ENCODE data around the gene DCAF12L1.

Gene DCAF12L1

DNA sequence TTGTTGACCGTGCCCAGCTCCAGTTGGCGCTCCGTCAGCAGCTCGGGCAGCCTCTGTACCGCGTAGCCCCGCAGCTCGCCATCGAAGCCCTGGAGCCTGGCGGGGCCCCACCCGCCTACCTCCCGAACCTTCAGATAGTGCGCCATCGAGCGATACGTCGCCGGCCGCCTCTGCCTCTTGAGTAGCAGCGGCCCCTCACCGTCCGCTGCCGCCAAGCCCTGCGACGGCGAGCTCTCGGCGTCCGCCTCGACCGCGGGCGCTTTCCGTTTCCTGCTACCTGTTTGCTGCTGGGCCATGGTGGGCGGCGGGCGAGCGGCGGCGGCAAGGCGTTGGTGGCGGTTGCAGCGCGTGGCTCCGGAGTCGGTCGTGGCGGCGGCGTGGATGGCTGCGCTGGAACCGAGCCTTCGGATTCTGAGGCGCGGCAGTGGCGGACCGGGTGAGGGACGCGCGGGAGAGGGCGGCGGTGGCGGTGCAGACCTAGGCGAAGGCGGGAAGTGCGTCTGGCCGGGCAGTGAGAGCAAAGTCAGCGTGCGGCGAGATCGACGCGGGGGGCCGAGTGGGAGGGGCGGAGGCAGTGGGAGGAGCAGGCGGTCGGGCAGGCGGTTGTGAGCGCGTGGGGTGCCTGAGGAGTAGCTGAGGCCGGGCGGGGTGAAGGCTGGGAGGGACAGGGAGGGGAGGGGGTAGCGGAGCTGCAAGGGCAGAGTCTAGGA, at the start of gene DCAF12L1:
Gene DCAF12L1 (minus strand): TSS at position 502 of the 710 bp plus-strand sequence. CDS start 206 bp downstream, at position 296.
- DNase-seq (ENCODE audit: low spot score) = no peak
- TF ChIP-seq, protein P1, sequence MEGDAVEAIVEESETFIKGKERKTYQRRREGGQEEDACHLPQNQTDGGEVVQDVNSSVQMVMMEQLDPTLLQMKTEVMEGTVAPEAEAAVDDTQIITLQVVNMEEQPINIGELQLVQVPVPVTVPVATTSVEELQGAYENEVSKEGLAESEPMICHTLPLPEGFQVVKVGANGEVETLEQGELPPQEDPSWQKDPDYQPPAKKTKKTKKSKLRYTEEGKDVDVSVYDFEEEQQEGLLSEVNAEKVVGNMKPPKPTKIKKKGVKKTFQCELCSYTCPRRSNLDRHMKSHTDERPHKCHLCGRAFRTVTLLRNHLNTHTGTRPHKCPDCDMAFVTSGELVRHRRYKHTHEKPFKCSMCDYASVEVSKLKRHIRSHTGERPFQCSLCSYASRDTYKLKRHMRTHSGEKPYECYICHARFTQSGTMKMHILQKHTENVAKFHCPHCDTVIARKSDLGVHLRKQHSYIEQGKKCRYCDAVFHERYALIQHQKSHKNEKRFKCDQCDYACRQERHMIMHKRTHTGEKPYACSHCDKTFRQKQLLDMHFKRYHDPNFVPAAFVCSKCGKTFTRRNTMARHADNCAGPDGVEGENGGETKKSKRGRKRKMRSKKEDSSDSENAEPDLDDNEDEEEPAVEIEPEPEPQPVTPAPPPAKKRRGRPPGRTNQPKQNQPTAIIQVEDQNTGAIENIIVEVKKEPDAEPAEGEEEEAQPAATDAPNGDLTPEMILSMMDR (IDR thresholded peaks at IDR 0.05; ENCODE audit: extremely low read depth, missing control alignments) = no peak

GRCh38 chrX:126580877-126581276, 28.3 kb upstream of the DCAF12L1 start:
- TF ChIP-seq, protein P1 (IDR thresholded peaks at IDR 0.05; ENCODE audit: extremely low read depth, missing control alignments) = no peak
- no peak for DNase-seq (ENCODE audit: low spot score)

DNA sequence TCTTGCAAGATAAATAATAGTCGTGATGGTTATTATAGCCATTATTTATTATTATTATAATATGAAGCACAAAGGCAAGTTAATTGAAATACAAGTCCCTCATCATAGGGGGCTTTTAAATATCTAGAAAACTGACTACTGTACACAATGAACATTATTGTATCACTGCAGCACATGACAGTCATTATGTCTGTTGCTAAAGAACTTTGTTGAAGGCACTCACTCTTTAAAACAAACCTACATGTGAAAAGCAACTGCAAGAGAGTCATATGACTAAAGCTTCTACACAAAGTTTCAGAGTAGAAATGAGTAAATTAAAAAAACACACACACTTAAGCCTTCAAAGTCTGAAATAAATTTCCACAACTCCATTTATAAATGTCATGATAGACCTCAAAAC, 23.3 kb upstream of the DCAF12L1 start:
- TF ChIP-seq, protein P1 (IDR thresholded peaks at IDR 0.05; ENCODE audit: extremely low read depth, missing control alignments) = no peak
- DNase-seq (ENCODE audit: low spot score) = no peak

DNA sequence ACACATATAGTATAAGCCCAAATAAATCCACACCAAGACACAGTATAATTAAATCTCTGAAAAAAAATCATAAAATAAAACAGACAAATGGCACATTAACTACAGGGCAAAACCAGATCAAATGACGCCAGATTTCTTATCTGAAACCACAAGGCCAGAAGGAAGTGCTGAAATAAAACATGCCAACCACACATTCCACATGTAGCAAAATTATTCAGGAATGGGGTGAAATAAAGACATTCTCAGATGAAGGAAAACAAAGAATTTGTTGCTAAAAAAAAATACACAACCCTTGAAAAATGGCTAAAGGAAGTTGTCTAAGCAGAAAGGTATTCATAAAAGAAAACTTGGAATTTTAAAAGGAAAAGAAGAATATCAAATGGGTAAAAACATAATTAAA, 4.5 kb upstream of the DCAF12L1 start:
- TF ChIP-seq, protein P1 (IDR thresholded peaks at IDR 0.05; ENCODE audit: extremely low read depth, missing control alignments) = no peak
- no peak for DNase-seq (ENCODE audit: low spot score)

DNA sequence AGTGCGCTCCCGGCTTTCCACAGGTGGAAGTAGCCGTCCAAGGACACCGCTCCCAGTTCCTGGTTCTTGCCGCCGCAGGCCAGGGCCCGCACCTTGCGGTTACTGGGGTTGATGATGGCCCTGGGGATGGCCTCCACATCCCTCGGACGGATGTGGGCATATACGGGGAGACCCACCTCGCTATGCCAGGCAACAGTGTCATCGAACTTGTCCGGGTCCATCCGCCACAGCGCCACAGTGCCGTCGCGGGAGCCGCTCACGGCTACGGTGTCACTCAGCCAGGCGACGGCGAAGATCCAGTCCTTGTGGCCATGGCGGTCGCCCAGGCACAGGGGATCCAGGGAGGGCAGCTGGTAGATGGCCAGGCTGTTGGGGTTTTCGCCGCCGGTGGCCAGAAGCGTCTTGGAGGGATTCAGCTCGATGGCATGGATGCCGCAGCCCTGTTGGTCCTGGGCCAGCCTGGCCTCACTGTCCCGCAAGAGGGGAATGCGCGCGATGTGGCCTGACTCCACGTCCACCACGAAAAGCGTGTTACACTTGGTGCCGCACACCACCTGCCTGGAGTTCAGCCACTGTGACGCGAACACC, 795 bp downstream of the DCAF12L1 start:
- TF ChIP-seq, protein P1 (IDR thresholded peaks at IDR 0.05; ENCODE audit: extremely low read depth, missing control alignments) = no peak
- no peak for DNase-seq (ENCODE audit: low spot score)

DNA sequence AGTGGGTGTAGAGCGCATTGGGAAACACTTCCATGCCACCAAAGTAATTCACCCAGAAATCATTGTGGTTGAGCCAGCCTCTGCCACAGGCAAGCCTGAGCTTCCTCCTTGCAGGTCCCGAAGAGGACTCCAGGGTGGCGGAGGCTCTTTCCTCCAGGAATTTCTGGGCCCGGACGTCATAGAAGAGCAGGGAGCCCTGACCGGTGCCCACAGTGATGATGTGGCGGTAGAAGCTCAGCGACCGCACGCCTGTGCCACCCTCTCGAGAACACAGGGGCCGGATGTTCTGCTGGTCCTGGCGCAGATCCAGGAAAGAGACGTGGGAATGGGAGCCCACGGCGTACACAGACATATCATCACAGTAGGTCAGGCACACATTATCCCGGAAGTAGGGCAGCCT, 1.3 kb downstream of the DCAF12L1 start:
- no peak for DNase-seq (ENCODE audit: low spot score)
- TF ChIP-seq, protein P1 (IDR thresholded peaks at IDR 0.05; ENCODE audit: extremely low read depth, missing control alignments) = no peak

GRCh38 chrX:126550816-126551215, 1.8 kb downstream of the DCAF12L1 start:
- TF ChIP-seq, protein P1 (IDR thresholded peaks at IDR 0.05; ENCODE audit: extremely low read depth, missing control alignments) = no peak
- no peak for DNase-seq (ENCODE audit: low spot score)
